ENCODE results near the gene ZNF335. TPM values are rescaled to one million over a fixed set of nuclear protein-coding genes. Genes with fewer than 3 reads are reported as not detected.

ZNF335 gene
- total and polyA plus RNA-seq, 2 of the 13 experiments (the other 11 are each of a cell fraction or from before 2014, with no cell fraction given): 9.7 to 13.7 TPM

- TF ChIP-seq GPBP1L1 (CRISPR knock-in tag; IDR thresholded peaks at IDR 0.05): no peak
- no peak for TF ChIP-seq ZNF350 (CRISPR knock-in tag; IDR thresholded peaks at IDR 0.05; ENCODE audit: borderline replicate concordance, low read depth)
- no peak for TF ChIP-seq ZNF572 (CRISPR knock-in tag; IDR thresholded peaks at IDR 0.05)
- no peak for TF ChIP-seq ZNF691 (CRISPR knock-in tag; IDR thresholded peaks at IDR 0.05; ENCODE audit: borderline replicate concordance, low read depth)
- TF ChIP-seq ZFX (CRISPR knock-in tag; IDR thresholded peaks at IDR 0.05; ENCODE audit: low read depth): no peak
- no peak for TF ChIP-seq TBX3 (IDR thresholded peaks at IDR 0.05; ENCODE audit: borderline replicate concordance)
- no peak for TF ChIP-seq ZNF788 (CRISPR knock-in tag; IDR thresholded peaks at IDR 0.05; ENCODE audit: borderline replicate concordance)
- TF ChIP-seq IKZF5 (CRISPR knock-in tag; IDR thresholded peaks at IDR 0.05): no peak
- no peak for TF ChIP-seq ZNF281 (CRISPR knock-in tag; IDR thresholded peaks at IDR 0.05; ENCODE audit: borderline replicate concordance)
- TF ChIP-seq DRAP1 (CRISPR knock-in tag; IDR thresholded peaks at IDR 0.05): 0 out of 2 replicates have a peak, but pooled peaks have one; percentile 26
- no peak for TF ChIP-seq ZFP36L1 (CRISPR knock-in tag; IDR thresholded peaks at IDR 0.05)
- no peak for TF ChIP-seq ZNF781 (CRISPR knock-in tag; IDR thresholded peaks at IDR 0.05; ENCODE audit: borderline replicate concordance, not compliant biosample characterization)
- TF ChIP-seq SMAD9 (CRISPR knock-in tag; IDR thresholded peaks at IDR 0.05): no peak
- no peak for TF ChIP-seq GMEB2 (CRISPR knock-in tag; IDR thresholded peaks at IDR 0.05; ENCODE audit: low read depth)
- no peak for TF ChIP-seq CBX1 (IDR thresholded peaks at IDR 0.05; ENCODE audit: low read depth)
- TF ChIP-seq ZBTB43 (CRISPR knock-in tag; conservative IDR thresholded peaks at IDR 0.05): no peak
Observed at GRCh38 chr20:45905505-45906079, 66.4 kb downstream of the ZNF335 start (continued).

All from HepG2 (cell line).